ENCODE results near the gene RGS3.

The RGS3 gene

GRCh38 chr9:113516840-113517577 lies 53.5 kb downstream of the RGS3 start:
- no peak for TF ChIP-seq CTCF (conservative IDR thresholded peaks at IDR 0.05; ENCODE audit: low read depth, low read length)
- H3K4me3 ChIP-seq (ENCODE audit: low read length): no peak overlapping the region
- DNase-seq (ENCODE audit: low read depth): no peak

- TF ChIP-seq CTCF (conservative IDR thresholded peaks at IDR 0.05; ENCODE audit: low read depth, low read length): no peak
- H3K4me3 ChIP-seq (ENCODE audit: low read length): no peak overlapping the region
- no peak for DNase-seq (ENCODE audit: low read depth)
These were observed 56.0 kb downstream of the RGS3 start for GRCh38 chr9:113519426-113520108.

- TF ChIP-seq CTCF (conservative IDR thresholded peaks at IDR 0.05; ENCODE audit: low read depth, low read length): no peak
- no peak overlapping the region for H3K4me3 ChIP-seq (ENCODE audit: low read length)
- DNase-seq (ENCODE audit: low read depth): no peak
These were observed 56.6 kb downstream of the RGS3 start for GRCh38 chr9:113520109-113520642.

- no peak for DNase-seq (ENCODE audit: low read depth)
- H3K4me3 ChIP-seq (ENCODE audit: low read length): no peak overlapping the region
- no peak for TF ChIP-seq CTCF (conservative IDR thresholded peaks at IDR 0.05; ENCODE audit: low read depth, low read length)
These were observed 58.2 kb downstream of the RGS3 start for GRCh38 chr9:113521693-113522255.

GRCh38 chr9:113522419-113522818 lies 58.9 kb downstream of the RGS3 start:
- TF ChIP-seq CTCF (conservative IDR thresholded peaks at IDR 0.05; ENCODE audit: low read depth, low read length): no peak
- H3K4me3 ChIP-seq (ENCODE audit: low read length): no peak overlapping the region
- no peak for DNase-seq (ENCODE audit: low read depth)

- TF ChIP-seq CTCF (conservative IDR thresholded peaks at IDR 0.05; ENCODE audit: low read depth, low read length): no peak
- DNase-seq (ENCODE audit: low read depth): no peak
- no peak overlapping the region for H3K4me3 ChIP-seq (ENCODE audit: low read length)
These were observed 59.3 kb downstream of the RGS3 start for GRCh38 chr9:113522858-113523257.

Data from retinal pigment epithelial cell (primary cell).